22Rv1 (cell line): ENCODE measurements around the gene ZNF710.

Experiments
- H3K27ac ChIP-seq: fragments of 450-650 bp; 2 replicates; pipeline ENCODE4 v1.5.1; 2017
- ZFX ChIP-seq: fragments of 450-650 bp; IDR thresholded peaks from 2 replicates; pipeline ENCODE4 v1.6.1; 2017; ENCODE audit warnings: antibody characterized with exemption, borderline replicate concordance
- TF ChIP-seq, protein P1 (sequence below): fragments of 450-650 bp; IDR thresholded peaks from 2 replicates; pipeline ENCODE4 v1.5.1; 2017; ENCODE audit warnings: mild to moderate bottlenecking

The ZNF710 gene

GRCh38 chr15:90036806-90037510, 35.8 kb downstream of the ZNF710 start:
- TF ChIP-seq, protein P1, sequence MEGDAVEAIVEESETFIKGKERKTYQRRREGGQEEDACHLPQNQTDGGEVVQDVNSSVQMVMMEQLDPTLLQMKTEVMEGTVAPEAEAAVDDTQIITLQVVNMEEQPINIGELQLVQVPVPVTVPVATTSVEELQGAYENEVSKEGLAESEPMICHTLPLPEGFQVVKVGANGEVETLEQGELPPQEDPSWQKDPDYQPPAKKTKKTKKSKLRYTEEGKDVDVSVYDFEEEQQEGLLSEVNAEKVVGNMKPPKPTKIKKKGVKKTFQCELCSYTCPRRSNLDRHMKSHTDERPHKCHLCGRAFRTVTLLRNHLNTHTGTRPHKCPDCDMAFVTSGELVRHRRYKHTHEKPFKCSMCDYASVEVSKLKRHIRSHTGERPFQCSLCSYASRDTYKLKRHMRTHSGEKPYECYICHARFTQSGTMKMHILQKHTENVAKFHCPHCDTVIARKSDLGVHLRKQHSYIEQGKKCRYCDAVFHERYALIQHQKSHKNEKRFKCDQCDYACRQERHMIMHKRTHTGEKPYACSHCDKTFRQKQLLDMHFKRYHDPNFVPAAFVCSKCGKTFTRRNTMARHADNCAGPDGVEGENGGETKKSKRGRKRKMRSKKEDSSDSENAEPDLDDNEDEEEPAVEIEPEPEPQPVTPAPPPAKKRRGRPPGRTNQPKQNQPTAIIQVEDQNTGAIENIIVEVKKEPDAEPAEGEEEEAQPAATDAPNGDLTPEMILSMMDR = no peak
- no peak for TF ChIP-seq ZFX
- H3K27ac ChIP-seq = no peak overlapping the region

- no peak for TF ChIP-seq ZFX
- TF ChIP-seq, protein P1 = no peak
- no peak overlapping the region for H3K27ac ChIP-seq
Measured at GRCh38 chr15:90037511-90037860, 36.4 kb downstream of the ZNF710 start.

DNA sequence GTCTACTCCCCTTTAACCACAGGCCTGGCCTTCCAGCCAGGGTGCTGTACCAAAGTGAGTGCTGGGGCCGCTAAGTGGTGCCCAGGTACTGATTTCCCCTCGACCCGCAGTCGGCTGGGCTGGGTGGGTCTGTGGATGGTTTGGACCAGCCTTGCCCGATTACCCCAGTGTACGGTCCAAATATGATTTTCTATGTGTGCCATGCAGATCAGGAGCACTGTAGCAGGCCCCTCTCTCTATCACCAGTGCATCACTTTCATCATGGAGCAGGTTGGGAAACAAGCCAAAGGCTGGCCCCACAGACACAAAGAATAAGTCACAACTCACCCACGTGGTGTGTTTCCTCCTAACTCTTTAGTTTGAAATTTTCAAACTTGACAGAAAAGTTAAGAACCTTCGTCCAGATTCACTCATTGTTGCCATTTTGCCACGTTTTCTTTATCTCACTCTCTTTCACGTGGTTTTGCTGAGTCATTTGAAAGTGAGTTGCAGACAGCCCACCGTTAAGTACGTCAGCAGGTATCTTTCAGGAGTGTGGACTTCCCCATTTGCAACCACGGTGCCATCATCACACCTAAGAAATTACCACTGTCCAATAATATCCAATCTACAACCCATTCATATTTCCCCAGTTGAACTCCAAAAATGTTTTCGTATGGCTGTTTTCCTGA, 37.0 kb downstream of the ZNF710 start:
- TF ChIP-seq, protein P1 = no peak
- TF ChIP-seq ZFX = no peak
- H3K27ac ChIP-seq = no peak overlapping the region

DNA sequence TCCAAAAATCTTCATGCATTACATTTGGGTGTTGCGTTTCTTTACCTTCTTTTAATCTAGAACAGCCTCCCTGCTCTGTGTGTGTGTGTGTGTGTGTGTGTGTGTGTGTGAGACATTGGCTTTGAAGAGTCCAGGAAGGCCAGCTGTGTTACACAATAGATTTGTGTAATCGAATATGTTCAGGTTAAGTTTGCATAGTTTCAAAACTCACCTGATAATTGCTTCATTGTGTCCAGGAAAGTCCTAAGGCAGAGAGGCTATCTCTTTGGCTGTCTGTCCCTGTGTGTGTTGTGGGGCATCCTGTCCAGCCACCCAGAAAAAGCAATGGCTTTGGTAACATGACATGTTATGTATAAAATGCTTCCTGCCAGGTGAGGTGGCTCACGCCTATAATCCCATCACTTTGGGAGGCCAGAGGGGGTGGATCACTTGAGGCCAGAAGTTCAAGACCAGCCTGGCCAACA, 37.5 kb downstream of the ZNF710 start:
- H3K27ac ChIP-seq = no peak overlapping the region
- TF ChIP-seq, protein P1 = no peak
- TF ChIP-seq ZFX = no peak

- TF ChIP-seq, protein P1 = no peak
- TF ChIP-seq ZFX = no peak
- no peak overlapping the region for H3K27ac ChIP-seq
Measured at GRCh38 chr15:90039996-90040395, 38.9 kb downstream of the ZNF710 start.

DNA sequence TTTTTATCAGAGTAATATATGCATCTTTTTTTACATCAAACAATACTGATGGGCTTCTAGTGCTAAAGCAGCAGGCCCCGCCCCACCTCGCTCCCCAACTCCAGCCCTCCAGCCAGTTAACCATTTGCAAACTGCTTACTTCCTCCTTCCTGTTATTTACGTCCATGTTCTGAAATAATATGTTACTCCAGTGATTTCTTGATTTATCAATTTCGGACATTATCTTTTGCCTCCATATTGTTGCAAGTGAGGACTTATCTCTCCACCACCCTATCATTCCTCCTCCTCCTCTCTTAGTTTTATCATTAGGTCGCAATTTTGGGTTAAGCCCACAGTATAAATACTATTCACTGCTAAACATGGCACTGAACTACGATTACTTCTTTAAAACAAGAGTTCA, 39.5 kb downstream of the ZNF710 start:
- no peak overlapping the region for H3K27ac ChIP-seq
- TF ChIP-seq ZFX = no peak
- TF ChIP-seq, protein P1 = no peak

DNA sequence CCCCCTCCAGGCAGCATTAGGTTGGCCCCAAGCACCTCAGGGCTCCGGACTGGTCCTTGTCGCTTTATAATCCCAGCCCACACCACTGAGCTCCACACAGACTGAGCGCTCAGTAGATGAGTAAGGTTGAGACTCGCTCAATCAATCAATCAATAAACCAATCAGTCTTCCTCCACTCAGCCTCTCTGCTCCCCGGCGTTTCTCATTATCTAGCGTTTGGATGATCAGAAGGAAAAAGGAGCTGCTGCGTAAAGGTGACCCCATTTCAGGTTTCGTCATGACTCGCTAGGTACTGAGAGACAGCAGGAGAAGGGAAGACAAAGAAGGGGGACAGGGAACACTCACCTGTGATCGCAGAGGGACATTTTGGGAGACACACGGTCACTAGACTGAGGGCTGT, 41.2 kb downstream of the ZNF710 start:
- no peak overlapping the region for H3K27ac ChIP-seq
- no peak for TF ChIP-seq ZFX
- TF ChIP-seq, protein P1 = no peak
